Measurements from ENCODE around the gene SAYSD1. TPM values are rescaled to one million over a fixed set of nuclear protein-coding genes. Genes with fewer than 3 reads are reported as not detected.

The SAYSD1 gene
- total and polyA plus RNA-seq, 5 donors from 2014 or later: 20.6 to 33.6 (median 24.1) TPM

GRCh38 chr6:39059496-39060310 lies 55.3 kb downstream of the SAYSD1 start:
- Mint-ChIP-seq H3K27me3 (peaks cover 8% of the 10 kb centered on the region), H3K36me3 (no peaks in the 10 kb centered on the region), H3K9me3 (no peaks in the 10 kb centered on the region), H3K27ac (peak overlapping the region in 1 of 3 donors; percentile 41), H3K4me1 (no peaks in the 10 kb centered on the region), H3K4me3 (no peak overlapping the region)
- no peak overlapping the region for H3K4me3 ChIP-seq (ENCODE audit: low read depth, low read length)
- no peaks in the 10 kb centered on the region for H3K36me3 ChIP-seq (ENCODE audit: control insufficient read depth, insufficient read depth, low read length)
- ATAC-seq (ENCODE audit: low read depth in 2 of 2) (no peak), DNase-seq (no peak)
- H3K27me3 ChIP-seq (ENCODE audit: control insufficient read depth, insufficient read depth, low read length): no peaks in the 10 kb centered on the region
- no peaks in the 10 kb centered on the region for H3K4me1 ChIP-seq (ENCODE audit: control insufficient read depth, insufficient read depth, low read length, poor library complexity, severe bottlenecking)
- H3K27ac ChIP-seq (ENCODE audit: insufficient read depth, low read length, poor library complexity, severe bottlenecking): no peak overlapping the region
- no peaks in the 10 kb centered on the region for H3K9me3 ChIP-seq (ENCODE audit: control insufficient read depth in 2 of 2, low read length in 2 of 2)

GRCh38 chr6:39058471-39059147 lies 56.4 kb downstream of the SAYSD1 start:
- peaks cover 0 to under 1% (median 0%) of the 10 kb centered on the region in 4 donors for H3K4me1 Mint-ChIP-seq
- DNase-seq (no peak), ATAC-seq (ENCODE audit: low read depth in 2 of 2) (no peak)
- H3K27ac Mint-ChIP-seq: no peak overlapping the region
- H3K36me3 Mint-ChIP-seq: no peaks in the 10 kb centered on the region
- H3K27ac ChIP-seq (ENCODE audit: insufficient read depth, low read length, poor library complexity, severe bottlenecking): no peak overlapping the region
- H3K4me3 Mint-ChIP-seq: no peak overlapping the region
- no peaks in the 10 kb centered on the region for H3K36me3 ChIP-seq (ENCODE audit: control insufficient read depth, insufficient read depth, low read length)
- no peak overlapping the region for H3K4me3 ChIP-seq (ENCODE audit: low read depth, low read length)
- peaks cover 13% of the 10 kb centered on the region for H3K27me3 Mint-ChIP-seq
- H3K9me3 Mint-ChIP-seq: no peaks in the 10 kb centered on the region
- no peaks in the 10 kb centered on the region for H3K27me3 ChIP-seq (ENCODE audit: control insufficient read depth, insufficient read depth, low read length)
- no peaks in the 10 kb centered on the region for H3K4me1 ChIP-seq (ENCODE audit: control insufficient read depth, insufficient read depth, low read length, poor library complexity, severe bottlenecking)
- no peaks in the 10 kb centered on the region for H3K9me3 ChIP-seq (ENCODE audit: control insufficient read depth in 2 of 2, low read length in 2 of 2)

GRCh38 chr6:39057251-39058155 lies 57.5 kb downstream of the SAYSD1 start:
- Mint-ChIP-seq H3K27ac (no peak overlapping the region), H3K4me1 (peaks cover 0 to 3% (median 0%) of the 10 kb centered on the region in 4 donors), H3K4me3 (no peak overlapping the region), H3K9me3 (no peaks in the 10 kb centered on the region), H3K27me3 (peaks cover 13% of the 10 kb centered on the region), H3K36me3 (no peaks in the 10 kb centered on the region)
- Histone ChIP-seq H3K27me3 (ENCODE audit: control insufficient read depth, insufficient read depth, low read length) (no peaks in the 10 kb centered on the region), H3K27ac (ENCODE audit: insufficient read depth, low read length, poor library complexity, severe bottlenecking) (no peak overlapping the region), H3K36me3 (ENCODE audit: control insufficient read depth, insufficient read depth, low read length) (no peaks in the 10 kb centered on the region), H3K4me3 (ENCODE audit: low read depth, low read length) (no peak overlapping the region), H3K4me1 (ENCODE audit: control insufficient read depth, insufficient read depth, low read length, poor library complexity, severe bottlenecking) (no peaks in the 10 kb centered on the region), H3K9me3 (ENCODE audit: control insufficient read depth in 2 of 2, low read length in 2 of 2) (no peaks in the 10 kb centered on the region)
- no peak for ATAC-seq (ENCODE audit: low read depth in 2 of 2)
- DNase-seq: no peak

DNA sequence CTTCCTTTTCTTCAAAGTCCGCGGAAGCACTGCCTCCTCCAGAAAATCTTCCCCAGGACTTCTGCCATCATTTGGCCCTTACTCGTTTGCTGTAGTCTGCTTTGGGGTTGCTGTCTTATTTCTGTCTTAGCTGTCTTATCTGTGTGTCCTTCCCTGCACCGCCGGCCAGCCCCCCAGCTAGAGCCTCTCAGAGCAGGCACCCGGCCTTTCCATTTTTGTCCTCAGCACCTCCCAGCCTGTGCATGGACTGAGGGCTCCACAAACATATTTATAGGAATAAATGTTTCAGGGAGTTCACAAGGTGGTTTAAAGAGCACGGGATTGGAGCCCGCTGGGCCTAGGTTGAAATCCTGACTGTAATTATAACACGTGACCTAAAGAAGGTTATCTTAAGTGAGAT lies 58.3 kb downstream of the SAYSD1 start:
- no peaks in the 10 kb centered on the region for H3K9me3 Mint-ChIP-seq
- Histone ChIP-seq H3K4me3 (ENCODE audit: low read depth, low read length) (no peak overlapping the region), H3K9me3 (ENCODE audit: control insufficient read depth in 2 of 2, low read length in 2 of 2) (no peaks in the 10 kb centered on the region), H3K27me3 (ENCODE audit: control insufficient read depth, insufficient read depth, low read length) (no peaks in the 10 kb centered on the region), H3K36me3 (ENCODE audit: control insufficient read depth, insufficient read depth, low read length) (no peaks in the 10 kb centered on the region), H3K4me1 (ENCODE audit: control insufficient read depth, insufficient read depth, low read length, poor library complexity, severe bottlenecking) (no peaks in the 10 kb centered on the region), H3K27ac (ENCODE audit: insufficient read depth, low read length, poor library complexity, severe bottlenecking) (no peak overlapping the region)
- ATAC-seq (ENCODE audit: low read depth in 2 of 2) (no peak), DNase-seq (no peak)
- peaks cover 0 to 6% (median 3%) of the 10 kb centered on the region in 4 donors for H3K4me1 Mint-ChIP-seq
- peaks cover 16% of the 10 kb centered on the region for H3K27me3 Mint-ChIP-seq
- H3K4me3 Mint-ChIP-seq: no peak overlapping the region
- no peaks in the 10 kb centered on the region for H3K36me3 Mint-ChIP-seq
- H3K27ac Mint-ChIP-seq: peak overlapping the region in 1 of 3 donors; percentile 95

DNA sequence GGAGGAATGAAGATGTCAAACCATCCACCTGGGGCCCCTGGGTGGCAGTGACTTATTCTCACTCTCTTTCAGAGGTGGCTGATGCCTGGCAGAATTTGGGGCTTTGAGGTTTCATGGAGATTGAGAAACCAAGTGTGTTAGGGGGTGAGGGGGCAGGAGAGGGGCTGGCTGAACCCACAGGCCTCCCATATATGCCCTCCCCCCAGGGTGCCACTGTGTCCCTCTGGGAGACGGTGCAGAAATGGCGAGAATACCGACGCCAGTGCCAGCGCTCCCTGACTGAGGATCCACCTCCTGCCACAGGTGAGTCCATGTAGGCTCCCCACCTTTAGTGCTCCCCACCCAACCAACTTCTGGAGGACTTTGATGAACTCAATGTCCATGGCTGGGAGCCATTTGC lies 58.8 kb downstream of the SAYSD1 start:
- Mint-ChIP-seq H3K4me3 (no peak overlapping the region), H3K9me3 (no peaks in the 10 kb centered on the region), H3K27me3 (peaks cover 21% of the 10 kb centered on the region), H3K4me1 (peaks cover 0 to 11% (median 6%) of the 10 kb centered on the region in 4 donors), H3K36me3 (no peaks in the 10 kb centered on the region), H3K27ac (peak overlapping the region in 1 of 3 donors; percentile 40)
- H3K27ac ChIP-seq (ENCODE audit: insufficient read depth, low read length, poor library complexity, severe bottlenecking): no peak overlapping the region
- H3K4me3 ChIP-seq (ENCODE audit: low read depth, low read length): no peak overlapping the region
- no peak for ATAC-seq (ENCODE audit: low read depth in 2 of 2)
- no peaks in the 10 kb centered on the region for H3K27me3 ChIP-seq (ENCODE audit: control insufficient read depth, insufficient read depth, low read length)
- no peaks in the 10 kb centered on the region for H3K36me3 ChIP-seq (ENCODE audit: control insufficient read depth, insufficient read depth, low read length)
- no peak for DNase-seq
- no peaks in the 10 kb centered on the region for H3K9me3 ChIP-seq (ENCODE audit: control insufficient read depth in 2 of 2, low read length in 2 of 2)
- H3K4me1 ChIP-seq (ENCODE audit: control insufficient read depth, insufficient read depth, low read length, poor library complexity, severe bottlenecking): no peaks in the 10 kb centered on the region

DNA sequence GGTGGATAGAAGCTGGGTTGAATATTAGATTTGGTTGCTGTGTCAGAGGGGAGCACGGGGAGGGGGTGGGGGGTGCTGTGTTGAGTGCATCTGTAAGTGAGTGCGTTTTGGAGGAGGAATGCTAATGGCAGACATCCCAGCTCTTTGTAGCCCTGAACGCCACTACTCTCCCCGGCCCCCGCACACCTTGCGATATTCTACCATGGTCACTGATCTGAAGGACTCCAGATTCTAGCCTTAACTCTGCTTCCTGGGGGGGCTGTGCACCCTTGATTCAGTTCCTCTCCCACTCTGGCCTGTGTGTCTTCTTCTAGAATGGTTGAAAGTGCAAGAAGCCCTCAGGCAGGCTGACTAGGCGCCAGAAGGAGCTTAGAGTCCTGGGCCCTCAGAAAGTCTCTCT lies 59.3 kb downstream of the SAYSD1 start:
- ATAC-seq (ENCODE audit: low read depth in 2 of 2) (no peak), DNase-seq (no peak)
- Histone ChIP-seq H3K4me3 (ENCODE audit: low read depth, low read length) (no peak overlapping the region), H3K36me3 (ENCODE audit: control insufficient read depth, insufficient read depth, low read length) (no peaks in the 10 kb centered on the region), H3K27ac (ENCODE audit: insufficient read depth, low read length, poor library complexity, severe bottlenecking) (no peak overlapping the region), H3K4me1 (ENCODE audit: control insufficient read depth, insufficient read depth, low read length, poor library complexity, severe bottlenecking) (no peaks in the 10 kb centered on the region), H3K27me3 (ENCODE audit: control insufficient read depth, insufficient read depth, low read length) (peaks cover under 1% of the 10 kb centered on the region), H3K9me3 (ENCODE audit: control insufficient read depth in 2 of 2, low read length in 2 of 2) (no peaks in the 10 kb centered on the region)
- peaks cover 0 to 15% (median 6%) of the 10 kb centered on the region in 4 donors for H3K4me1 Mint-ChIP-seq
- no peaks in the 10 kb centered on the region for H3K9me3 Mint-ChIP-seq
- peak overlapping the region in 1 of 3 donors; percentile 40 for H3K27ac Mint-ChIP-seq
- H3K27me3 Mint-ChIP-seq: peaks cover 26% of the 10 kb centered on the region
- H3K4me3 Mint-ChIP-seq: no peak overlapping the region
- no peaks in the 10 kb centered on the region for H3K36me3 Mint-ChIP-seq

DNA sequence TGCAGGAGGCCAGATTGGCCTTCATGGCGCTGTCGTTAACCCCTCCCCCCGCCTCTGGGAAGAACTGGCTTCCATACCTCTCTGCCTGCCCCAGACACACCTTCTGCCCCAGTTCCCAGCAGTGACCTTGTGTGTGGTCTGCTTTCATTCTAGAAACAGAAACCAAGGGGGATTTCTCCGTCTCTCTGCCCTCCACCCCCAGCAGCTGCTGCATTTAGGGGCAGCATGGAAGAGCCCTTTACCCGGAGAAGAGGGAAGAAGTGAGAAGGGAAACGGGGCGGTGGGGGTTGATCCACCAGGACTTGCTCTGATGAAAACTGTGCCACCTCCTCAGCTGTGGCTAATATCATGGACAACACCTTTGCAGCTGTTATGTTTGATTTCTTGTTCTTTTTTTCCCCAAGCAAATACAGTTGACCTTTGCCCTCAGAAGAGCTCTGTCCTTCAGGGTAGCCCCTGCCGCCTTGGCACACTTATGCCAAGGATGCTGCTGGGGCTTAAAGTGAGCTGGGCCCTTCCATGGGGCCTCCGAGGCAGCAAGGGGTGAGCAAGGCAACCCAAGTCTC lies 60.3 kb downstream of the SAYSD1 start:
- no peaks in the 10 kb centered on the region for H3K36me3 ChIP-seq (ENCODE audit: control insufficient read depth, insufficient read depth, low read length)
- ATAC-seq (ENCODE audit: low read depth in 2 of 2) (no peak), DNase-seq (no peak)
- H3K4me1 ChIP-seq (ENCODE audit: control insufficient read depth, insufficient read depth, low read length, poor library complexity, severe bottlenecking): no peaks in the 10 kb centered on the region
- H3K27ac Mint-ChIP-seq: no peak overlapping the region
- no peaks in the 10 kb centered on the region for H3K36me3 Mint-ChIP-seq
- no peaks in the 10 kb centered on the region for H3K9me3 ChIP-seq (ENCODE audit: control insufficient read depth in 2 of 2, low read length in 2 of 2)
- H3K9me3 Mint-ChIP-seq: no peaks in the 10 kb centered on the region
- H3K27me3 ChIP-seq (ENCODE audit: control insufficient read depth, insufficient read depth, low read length): peaks cover 4% of the 10 kb centered on the region
- H3K4me3 ChIP-seq (ENCODE audit: low read depth, low read length): no peak overlapping the region
- H3K27ac ChIP-seq (ENCODE audit: insufficient read depth, low read length, poor library complexity, severe bottlenecking): no peak overlapping the region
- no peak overlapping the region for H3K4me3 Mint-ChIP-seq
- peaks cover 36% of the 10 kb centered on the region for H3K27me3 Mint-ChIP-seq
- H3K4me1 Mint-ChIP-seq: peaks cover 0 to 21% (median 6%) of the 10 kb centered on the region in 4 donors
